ENCODE results near the gene TSC22D1.

Gene TSC22D1

GRCh38 chr13:44452418-44452817 lies 123.7 kb downstream of the TSC22D1 start:
- no peak for DNase-seq (ENCODE audit: low read depth)

GRCh38 chr13:44451651-44452050 lies 124.5 kb downstream of the TSC22D1 start:
- DNase-seq (ENCODE audit: low read depth): no peak

GRCh38 chr13:44451126-44451525 lies 125.0 kb downstream of the TSC22D1 start:
- DNase-seq (ENCODE audit: low read depth): no peak

GRCh38 chr13:44449999-44450821 lies 125.9 kb downstream of the TSC22D1 start:
- DNase-seq (ENCODE audit: low read depth): no peak

- no peak for DNase-seq (ENCODE audit: low read depth)
Measured at GRCh38 chr13:44448875-44449274, 127.3 kb downstream of the TSC22D1 start.

- no peak for DNase-seq (ENCODE audit: low read depth)
Measured at GRCh38 chr13:44448373-44448772, 127.8 kb downstream of the TSC22D1 start.

DNA sequence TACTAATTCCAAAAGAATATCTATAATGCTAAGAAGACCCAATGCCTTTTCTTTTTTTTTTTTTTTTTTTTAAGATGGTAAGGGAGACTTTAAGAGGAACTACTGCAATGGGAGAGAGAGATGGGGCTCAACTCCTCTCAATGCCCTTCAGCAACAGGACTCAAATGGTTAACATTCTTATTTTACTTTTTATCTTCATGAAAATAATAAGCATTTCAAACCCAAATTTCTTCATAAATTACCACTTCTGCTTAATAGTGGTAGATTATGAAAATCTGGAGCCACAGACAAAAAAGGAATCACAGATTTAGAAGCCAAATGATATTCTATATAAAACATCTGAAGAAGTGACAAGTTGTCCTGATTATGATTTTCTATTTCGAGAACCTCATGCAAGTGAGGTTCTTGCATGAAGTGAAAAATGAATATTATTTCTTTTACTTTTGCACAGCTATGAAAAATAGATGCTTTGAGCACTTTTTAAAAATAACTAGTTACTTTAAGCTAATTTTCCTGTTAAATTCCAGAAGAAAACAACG lies 128.3 kb downstream of the TSC22D1 start:
- DNase-seq (ENCODE audit: low read depth): no peak

GRCh38 chr13:44440046-44440608 lies 136.0 kb downstream of the TSC22D1 start:
- no peak for DNase-seq (ENCODE audit: low read depth)

GRCh38 chr13:44439452-44440024 lies 136.6 kb downstream of the TSC22D1 start:
- DNase-seq (ENCODE audit: low read depth): no peak

GRCh38 chr13:44438234-44438579 lies 137.9 kb downstream of the TSC22D1 start:
- DNase-seq (ENCODE audit: low read depth): no peak

DNA sequence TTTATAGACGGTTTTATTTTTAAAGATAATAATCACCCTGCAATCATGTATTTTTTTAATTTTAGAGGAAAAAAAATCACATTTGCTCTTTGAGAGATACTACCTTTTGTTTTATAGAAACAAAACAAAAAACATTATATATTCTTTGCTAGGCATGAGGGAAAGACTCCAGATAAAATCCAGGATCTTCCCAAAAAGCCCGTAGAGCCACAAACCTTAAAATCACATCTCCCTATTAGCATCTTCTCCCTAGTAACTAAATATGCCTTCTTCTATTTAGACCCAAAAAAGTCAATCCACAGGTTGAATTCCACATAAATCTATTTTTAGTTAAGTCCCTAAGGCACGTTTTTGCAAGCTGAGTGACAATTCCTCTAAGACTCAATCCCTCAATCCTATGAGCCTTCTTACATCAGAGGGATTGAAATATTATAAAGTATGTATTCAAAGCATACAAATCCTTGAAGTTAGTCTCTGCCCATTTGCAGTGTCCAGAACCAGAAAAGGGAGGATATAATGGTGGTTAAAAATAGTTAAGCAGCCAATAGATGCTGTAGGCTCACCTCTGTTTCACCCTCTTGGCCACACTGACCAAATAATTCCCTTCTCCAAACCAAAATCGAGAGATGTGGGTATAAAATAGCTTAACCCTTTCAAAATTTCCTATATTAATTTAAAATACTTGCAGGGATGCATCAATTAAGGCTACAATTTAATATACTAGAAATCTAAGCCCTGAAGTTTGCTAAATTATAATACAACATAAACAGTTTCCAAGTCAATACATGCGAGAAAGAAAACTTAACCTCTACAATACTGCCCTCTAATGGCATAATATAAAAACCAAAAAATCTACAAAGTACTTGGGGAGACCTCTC lies 138.5 kb downstream of the TSC22D1 start:
- no peak for DNase-seq (ENCODE audit: low read depth)

GRCh38 chr13:44436589-44437337 lies 139.4 kb downstream of the TSC22D1 start:
- DNase-seq (ENCODE audit: low read depth): peak; percentile 39

DNA sequence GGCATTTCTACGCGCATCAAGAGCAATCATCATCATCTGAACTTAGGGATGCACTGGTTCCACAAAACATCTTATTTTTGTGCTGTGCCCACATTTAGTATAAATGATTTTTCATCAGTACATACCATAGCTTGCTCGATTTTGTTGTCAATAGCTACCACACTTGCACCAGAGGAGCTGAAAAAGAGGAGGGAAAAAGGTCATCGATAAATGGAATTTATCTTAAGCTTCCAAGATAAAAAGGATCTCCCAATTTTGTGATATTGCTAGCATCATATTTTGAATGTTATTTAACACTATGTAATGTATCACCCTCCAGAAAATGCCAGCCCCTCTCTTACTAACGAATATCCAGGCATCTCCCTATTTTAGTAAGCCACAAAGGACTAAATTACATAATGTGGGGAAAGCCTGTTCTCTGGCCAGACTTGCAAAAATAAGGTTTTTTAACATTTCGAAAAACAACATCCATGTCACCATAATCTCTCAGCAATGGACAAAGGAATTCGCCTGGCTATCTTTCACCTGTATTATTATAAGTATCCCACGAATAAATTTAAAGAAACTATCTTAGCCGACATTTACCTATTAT lies 140.1 kb downstream of the TSC22D1 start:
- no peak for DNase-seq (ENCODE audit: low read depth)

GRCh38 chr13:44435142-44435918 lies 140.8 kb downstream of the TSC22D1 start:
- peak; percentile 62 for DNase-seq (ENCODE audit: low read depth)

- DNase-seq (ENCODE audit: low read depth): no peak
Measured at GRCh38 chr13:44434766-44435141, 141.4 kb downstream of the TSC22D1 start.

GRCh38 chr13:44433863-44434765 lies 142.0 kb downstream of the TSC22D1 start:
- DNase-seq (ENCODE audit: low read depth): no peak

- DNase-seq (ENCODE audit: low read depth): no peak
Measured at GRCh38 chr13:44432650-44433049, 143.5 kb downstream of the TSC22D1 start.

DNA sequence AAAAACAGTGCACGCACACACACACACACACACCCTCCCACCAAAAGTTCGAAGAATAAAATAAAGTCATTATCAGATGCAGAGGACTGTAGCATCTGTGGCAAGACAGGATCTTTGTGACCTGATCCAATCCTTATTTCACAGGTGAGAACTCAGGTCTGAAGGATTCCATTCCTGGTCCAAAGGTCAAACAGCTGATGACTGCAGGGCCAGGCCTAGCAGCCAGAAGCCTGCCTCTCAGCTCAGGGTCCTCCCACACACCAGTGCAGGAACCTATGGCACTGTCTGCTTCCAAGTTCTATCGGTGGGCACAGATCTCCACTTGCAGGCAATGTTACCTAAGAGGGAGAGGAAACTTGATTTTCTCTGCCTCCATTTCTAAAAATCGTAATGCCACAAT lies 145.0 kb downstream of the TSC22D1 start:
- no peak for DNase-seq (ENCODE audit: low read depth)

DNA sequence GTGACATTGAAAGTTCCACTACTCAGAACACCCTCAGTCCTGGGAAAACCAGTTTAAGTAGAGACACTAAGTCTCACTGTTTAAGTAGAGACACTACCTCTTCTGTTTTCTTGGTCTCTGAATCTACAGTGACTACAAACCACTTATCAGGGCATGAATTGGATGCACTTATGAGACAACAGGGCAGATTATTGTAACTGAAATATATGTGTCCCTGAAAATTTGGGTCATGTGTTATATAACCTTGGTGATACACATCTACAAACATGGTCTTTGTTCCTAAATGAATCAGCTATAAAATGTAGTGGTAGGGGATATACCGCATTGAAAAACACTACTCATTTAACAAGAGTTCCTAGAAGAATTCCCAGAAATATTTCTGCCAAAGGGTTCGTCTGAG lies 146.8 kb downstream of the TSC22D1 start:
- DNase-seq (ENCODE audit: low read depth): no peak

Measured in CMK (cell line).